PFSK-1 (cell line): ENCODE data around the gene ARSG.

ENCODE experiments used
- FOXP2 ChIP-seq: optimal IDR thresholded peaks from 2 replicates; pipeline ENCODE3; 2011; ENCODE audit warnings: borderline replicate concordance, control low read depth, inconsistent platforms; ENCODE audit not compliant: insufficient read depth; ENCODE audit errors: extremely low read length, extremely low read depth
- POLR2AphosphoS5 ChIP-seq: IDR thresholded peaks from 2 replicates; pipeline ENCODE4 v1.6.1; 2012; ENCODE audit warnings: low read depth, mild to moderate bottlenecking, control low read depth, low read length, moderate library complexity
- REST ChIP-seq, 2 experiments: IDR thresholded peaks; 2 replicates each; pipeline versions ENCODE4 v1.6.1 to v1.8.0; 2011 to 2012; ENCODE audit warnings: low read depth in 2 of 2, low read length in 2 of 2, control low read depth in 1 of 2, inconsistent platforms in 1 of 2, mild to moderate bottlenecking in 1 of 2, moderate library complexity in 1 of 2; ENCODE audit not compliant: insufficient read depth in 1 of 2
- SIN3A ChIP-seq: IDR thresholded peaks from 2 replicates; pipeline ENCODE4 v1.6.1; 2012; ENCODE audit warnings: mild to moderate bottlenecking, low read length, moderate library complexity, borderline replicate concordance; ENCODE audit not compliant: insufficient read depth
- TAF1 ChIP-seq: IDR thresholded peaks from 2 replicates; pipeline ENCODE4 v1.6.1; 2012; ENCODE audit warnings: low read length, control low read depth, borderline replicate concordance; ENCODE audit not compliant: insufficient read depth

ARSG gene

GRCh38 chr17:68385490-68386215, 94.4 kb downstream of the ARSG start:
- TF ChIP-seq SIN3A (no peak), TAF1 (no peak), POLR2AphosphoS5 (no peak), FOXP2 (no peak), REST (IDR thresholded peaks at IDR 0.05; ENCODE audit: insufficient read depth in 1 of 2, low read depth in 2 of 2, low read length in 2 of 2) (no peak)

GRCh38 chr17:68387435-68388218, 96.3 kb downstream of the ARSG start:
- TF ChIP-seq FOXP2: no peak
- no peak for TF ChIP-seq POLR2AphosphoS5
- TF ChIP-seq SIN3A: no peak
- no peak for TF ChIP-seq REST (IDR thresholded peaks at IDR 0.05; ENCODE audit: insufficient read depth in 1 of 2, low read depth in 2 of 2, low read length in 2 of 2)
- no peak for TF ChIP-seq TAF1

DNA sequence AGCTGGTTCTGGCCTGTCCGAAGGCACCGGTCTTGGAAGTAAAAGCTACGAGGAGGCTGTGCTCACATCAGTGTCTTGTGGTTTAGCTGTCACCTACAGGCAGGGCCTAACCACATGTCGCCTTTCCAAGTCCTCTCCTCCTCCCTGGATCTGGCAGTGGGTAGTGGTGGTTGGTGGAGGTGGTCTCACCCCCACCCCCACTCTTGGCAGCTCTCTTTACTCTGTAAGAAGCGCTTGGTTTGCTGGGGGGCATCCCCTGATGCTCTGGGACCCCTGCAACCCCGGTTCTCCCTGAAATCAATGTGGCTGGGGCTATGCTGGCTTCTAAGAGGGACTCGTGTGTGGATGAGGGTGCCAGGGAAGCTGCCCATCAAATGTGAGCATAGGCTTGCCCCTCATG, 97.7 kb downstream of the ARSG start:
- TF ChIP-seq POLR2AphosphoS5 (no peak), FOXP2 (no peak), REST (IDR thresholded peaks at IDR 0.05; ENCODE audit: insufficient read depth in 1 of 2, low read depth in 2 of 2, low read length in 2 of 2) (no peak), TAF1 (no peak), SIN3A (no peak)

DNA sequence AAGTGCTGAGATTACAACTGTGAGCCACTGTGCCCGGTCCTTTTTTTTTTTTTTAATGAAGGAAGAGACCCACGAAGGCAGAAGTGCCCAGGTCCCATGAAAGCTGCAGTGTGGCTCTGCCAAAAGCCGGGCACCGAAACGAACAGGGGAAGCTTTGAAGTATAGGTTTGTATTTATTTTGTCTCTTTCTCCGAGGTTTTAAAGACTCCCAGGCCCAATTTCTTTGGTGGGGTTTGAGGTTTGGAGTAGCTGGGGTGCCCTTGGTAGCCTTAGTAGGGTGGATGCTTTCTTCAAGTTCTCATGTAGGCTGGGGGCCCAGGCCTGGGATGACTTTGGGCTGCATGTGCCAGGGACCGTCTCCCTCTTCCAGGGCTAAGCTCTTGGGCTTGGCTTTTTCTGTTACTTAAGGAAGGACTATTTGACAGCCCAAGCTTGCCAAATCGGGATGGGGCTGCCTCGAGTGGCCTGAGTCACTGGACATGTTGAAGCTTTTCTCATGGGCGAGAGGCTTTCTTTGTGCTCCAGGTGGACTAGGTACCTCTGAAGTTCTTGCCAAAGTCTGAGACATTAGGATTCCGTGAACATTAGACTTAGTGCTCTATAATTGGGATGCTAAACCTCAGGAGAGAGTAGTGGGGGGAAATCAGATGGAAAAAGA, 99.7 kb downstream of the ARSG start:
- no peak for TF ChIP-seq FOXP2
- no peak for TF ChIP-seq SIN3A
- TF ChIP-seq REST (IDR thresholded peaks at IDR 0.05; ENCODE audit: insufficient read depth in 1 of 2, low read depth in 2 of 2, low read length in 2 of 2): no peak
- TF ChIP-seq TAF1: no peak
- no peak for TF ChIP-seq POLR2AphosphoS5
